HEK293 (cell line): Measurements from ENCODE around the gene UQCR11.

Source experiments
- CTCF ChIA-PET: fragments of 350-600 bp; formaldehyde crosslinking; extraction: SDS; loops from one replicate; lab custom pipeline; 2021; ENCODE audit warnings: antibody characterized with exemption; lab: Yijun Ruan, JAX
- POLR2A ChIA-PET: fragments of 300-600 bp; formaldehyde crosslinking; extraction: SDS; loops from one replicate; lab custom pipeline; 2020; ENCODE audit warnings: antibody characterized with exemption, inconsistent platforms; lab: Yijun Ruan, JAX
- H3K27ac ChIP-seq: fragments of 200-500 bp; sonication (Bioruptor generic); 2 replicates; pipeline ENCODE4 v1.5.1; 2014; ENCODE audit warnings: low read depth, low read length, control low read depth, inconsistent platforms; ENCODE audit errors: extremely low read depth
- H3K36me3 ChIP-seq, 2 experiments: fragments of 200-500 bp in 1 of 2; sonication (Bioruptor generic) in 1 of 2; 1 replicate in 1 of 2; 2 replicates in 1 of 2; pipeline ENCODE4 v1.5.1; 2014 to 2017; ENCODE audit warnings: inconsistent platforms in 2 of 2, low read length in 2 of 2; ENCODE audit not compliant: control insufficient read depth in 2 of 2, insufficient read depth in 1 of 2
- H3K4me1 ChIP-seq: fragments of 200-500 bp; sonication (Bioruptor generic); 2 replicates; pipeline ENCODE4 v1.5.1; 2014; ENCODE audit warnings: mild to moderate bottlenecking, low read length, inconsistent platforms; ENCODE audit not compliant: control insufficient read depth, insufficient read depth
- H3K4me3 ChIP-seq: 2 replicates; pipeline ENCODE4 v1.5.1; 2011; ENCODE audit warnings: low read depth, mild to moderate bottlenecking, control low read depth, low read length, moderate library complexity
- H3K9me3 ChIP-seq: fragments of 200-500 bp; sonication (Bioruptor generic); 2 replicates; pipeline ENCODE4 v1.5.1; 2014; ENCODE audit warnings: low read depth, low read length, inconsistent platforms; ENCODE audit not compliant: control insufficient read depth, insufficient read depth
- GLI4 ChIP-seq: fragments of 450-650 bp; formaldehyde crosslinking; IDR thresholded peaks from 2 replicates; pipeline ENCODE4 v1.5.1; 2016; ENCODE audit warnings: missing biosample characterization, missing genetic modification characterization
- GLIS1 ChIP-seq: fragments of 450-650 bp; formaldehyde crosslinking; IDR thresholded peaks from 2 replicates; pipeline ENCODE4 v1.5.1; 2016; ENCODE audit warnings: missing biosample characterization, missing genetic modification characterization
- KLF1 ChIP-seq: fragments of 450-650 bp; formaldehyde crosslinking; IDR thresholded peaks from 2 replicates; pipeline ENCODE4 v1.5.1; 2016; ENCODE audit warnings: missing biosample characterization, missing genetic modification characterization
- OVOL3 ChIP-seq: fragments of 450-650 bp; formaldehyde crosslinking; IDR thresholded peaks from 2 replicates; pipeline ENCODE4 v1.5.1; 2016; ENCODE audit warnings: missing biosample characterization, missing genetic modification characterization
- ZBTB17 ChIP-seq: fragments of 450-650 bp; formaldehyde crosslinking; IDR thresholded peaks from 2 replicates; pipeline ENCODE4 v1.5.1; 2016; ENCODE audit warnings: missing biosample characterization, missing genetic modification characterization
- ZFHX2 ChIP-seq: fragments of 450-650 bp; formaldehyde crosslinking; conservative IDR thresholded peaks from 2 replicates; pipeline ENCODE4 v1.5.1; 2016; ENCODE audit warnings: missing biosample characterization, missing genetic modification characterization
- ZNF157 ChIP-seq: fragments of 450-650 bp; formaldehyde crosslinking; IDR thresholded peaks from 2 replicates; pipeline ENCODE4 v1.5.1; 2016; ENCODE audit warnings: missing biosample characterization, missing genetic modification characterization
- ZNF223 ChIP-seq: fragments of 450-650 bp; formaldehyde crosslinking; IDR thresholded peaks from 2 replicates; pipeline ENCODE4 v1.5.1; 2016; ENCODE audit warnings: missing biosample characterization, missing genetic modification characterization
- ZNF24 ChIP-seq: fragments of 450-650 bp; formaldehyde crosslinking; IDR thresholded peaks from 2 replicates; pipeline ENCODE4 v1.5.1; 2016; ENCODE audit warnings: missing biosample characterization, missing genetic modification characterization
- ZNF521 ChIP-seq: fragments of 450-650 bp; formaldehyde crosslinking; IDR thresholded peaks from 2 replicates; pipeline ENCODE4 v1.5.1; 2017; ENCODE audit warnings: missing biosample characterization, mild to moderate bottlenecking, missing genetic modification characterization
- ZNF596 ChIP-seq: fragments of 450-650 bp; IDR thresholded peaks from 2 replicates; pipeline ENCODE4 v1.5.0; 2018; ENCODE audit warnings: missing biosample characterization, mild to moderate bottlenecking, missing genetic modification characterization, moderate library complexity
- ZNF677 ChIP-seq: fragments of 450-650 bp; IDR thresholded peaks from 2 replicates; pipeline ENCODE4 v1.5.0; 2018; ENCODE audit warnings: missing biosample characterization, mild to moderate bottlenecking, missing genetic modification characterization, moderate library complexity
- ZNF777 ChIP-seq: fragments of 450-650 bp; formaldehyde crosslinking; IDR thresholded peaks from 2 replicates; pipeline ENCODE4 v1.5.1; 2017; ENCODE audit warnings: missing biosample characterization, missing genetic modification characterization, borderline replicate concordance
- TF ChIP-seq, protein P1 (sequence below): fragments of 450-650 bp; formaldehyde crosslinking; conservative IDR thresholded peaks from 2 replicates; pipeline ENCODE4 v1.5.1; 2016; ENCODE audit warnings: low read depth, missing biosample characterization, missing genetic modification characterization
- TF ChIP-seq, protein P2 (sequence below): fragments of 450-650 bp; IDR thresholded peaks from 2 replicates; pipeline ENCODE4 v1.5.1; 2018; ENCODE audit warnings: missing biosample characterization, missing genetic modification characterization
- TF ChIP-seq, protein P3 (sequence below): fragments of 450-650 bp; formaldehyde crosslinking; optimal IDR thresholded peaks from 2 replicates; pipeline ENCODE3; 2016; ENCODE audit warnings: missing biosample characterization, mild to moderate bottlenecking, missing genetic modification characterization
- TF ChIP-seq, protein P4 (sequence below): fragments of 450-650 bp; formaldehyde crosslinking; IDR thresholded peaks from 2 replicates; pipeline ENCODE4 v1.5.1; 2017; ENCODE audit warnings: missing biosample characterization, missing genetic modification characterization

UQCR11 gene

DNA sequence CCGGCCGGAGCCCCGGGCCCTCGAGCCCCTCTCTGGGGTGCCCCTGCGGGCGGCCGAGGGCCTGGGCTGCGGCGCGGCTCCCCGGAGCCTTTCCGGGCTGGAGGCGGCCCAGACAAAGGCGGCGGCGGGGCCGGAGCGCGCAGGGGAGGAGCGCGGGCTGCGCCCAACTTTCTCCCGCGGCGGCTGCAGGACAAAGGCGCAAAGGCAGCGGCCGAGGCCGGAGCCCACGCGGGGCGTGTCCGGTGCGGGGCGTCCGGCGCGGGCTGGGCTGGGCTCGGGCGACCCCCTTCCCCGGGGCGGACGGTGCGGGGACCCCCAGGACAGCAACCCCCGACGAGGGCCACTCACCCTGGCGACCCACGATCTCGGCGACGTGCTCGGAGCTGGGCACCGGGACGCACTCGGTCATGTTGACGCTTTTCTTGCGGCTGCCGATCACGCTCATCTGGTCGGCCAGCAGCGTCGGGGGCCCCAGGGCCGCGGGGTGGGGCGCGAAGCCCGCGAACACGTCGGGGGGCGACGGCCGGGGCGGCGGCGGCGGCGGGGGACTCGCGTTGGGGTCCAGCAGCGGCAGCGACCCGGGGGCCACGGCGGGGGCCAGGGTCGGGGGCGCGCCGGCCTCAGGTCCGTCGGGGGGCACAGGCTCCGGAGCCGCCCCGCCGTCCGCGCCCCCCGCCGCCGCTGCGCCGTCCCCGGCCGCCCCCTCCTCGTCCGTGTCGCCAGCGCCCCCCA, 38.0 kb downstream of the UQCR11 start (continued):
- TF ChIP-seq ZBTB17 (tag by site-specific recombination) (no peak), ZNF677 (tag by site-specific recombination) (no peak), OVOL3 (tag by site-specific recombination) (no peak), ZFHX2 (tag by site-specific recombination) (no peak), GLI4 (no peak), ZNF596 (tag by site-specific recombination) (no peak)
- TF ChIP-seq, protein P1, sequence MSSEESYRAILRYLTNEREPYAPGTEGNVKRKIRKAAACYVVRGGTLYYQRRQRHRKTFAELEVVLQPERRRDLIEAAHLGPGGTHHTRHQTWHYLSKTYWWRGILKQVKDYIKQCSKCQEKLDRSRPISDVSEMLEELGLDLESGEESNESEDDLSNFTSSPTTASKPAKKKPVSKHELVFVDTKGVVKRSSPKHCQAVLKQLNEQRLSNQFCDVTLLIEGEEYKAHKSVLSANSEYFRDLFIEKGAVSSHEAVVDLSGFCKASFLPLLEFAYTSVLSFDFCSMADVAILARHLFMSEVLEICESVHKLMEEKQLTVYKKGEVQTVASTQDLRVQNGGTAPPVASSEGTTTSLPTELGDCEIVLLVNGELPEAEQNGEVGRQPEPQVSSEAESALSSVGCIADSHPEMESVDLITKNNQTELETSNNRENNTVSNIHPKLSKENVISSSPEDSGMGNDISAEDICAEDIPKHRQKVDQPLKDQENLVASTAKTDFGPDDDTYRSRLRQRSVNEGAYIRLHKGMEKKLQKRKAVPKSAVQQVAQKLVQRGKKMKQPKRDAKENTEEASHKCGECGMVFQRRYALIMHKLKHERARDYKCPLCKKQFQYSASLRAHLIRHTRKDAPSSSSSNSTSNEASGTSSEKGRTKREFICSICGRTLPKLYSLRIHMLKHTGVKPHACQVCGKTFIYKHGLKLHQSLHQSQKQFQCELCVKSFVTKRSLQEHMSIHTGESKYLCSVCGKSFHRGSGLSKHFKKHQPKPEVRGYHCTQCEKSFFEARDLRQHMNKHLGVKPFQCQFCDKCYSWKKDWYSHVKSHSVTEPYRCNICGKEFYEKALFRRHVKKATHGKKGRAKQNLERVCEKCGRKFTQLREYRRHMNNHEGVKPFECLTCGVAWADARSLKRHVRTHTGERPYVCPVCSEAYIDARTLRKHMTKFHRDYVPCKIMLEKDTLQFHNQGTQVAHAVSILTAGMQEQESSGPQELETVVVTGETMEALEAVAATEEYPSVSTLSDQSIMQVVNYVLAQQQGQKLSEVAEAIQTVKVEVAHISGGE (tag by site-specific recombination), result no peak
- TF ChIP-seq, all 188 proteins: peak for 5

DNA sequence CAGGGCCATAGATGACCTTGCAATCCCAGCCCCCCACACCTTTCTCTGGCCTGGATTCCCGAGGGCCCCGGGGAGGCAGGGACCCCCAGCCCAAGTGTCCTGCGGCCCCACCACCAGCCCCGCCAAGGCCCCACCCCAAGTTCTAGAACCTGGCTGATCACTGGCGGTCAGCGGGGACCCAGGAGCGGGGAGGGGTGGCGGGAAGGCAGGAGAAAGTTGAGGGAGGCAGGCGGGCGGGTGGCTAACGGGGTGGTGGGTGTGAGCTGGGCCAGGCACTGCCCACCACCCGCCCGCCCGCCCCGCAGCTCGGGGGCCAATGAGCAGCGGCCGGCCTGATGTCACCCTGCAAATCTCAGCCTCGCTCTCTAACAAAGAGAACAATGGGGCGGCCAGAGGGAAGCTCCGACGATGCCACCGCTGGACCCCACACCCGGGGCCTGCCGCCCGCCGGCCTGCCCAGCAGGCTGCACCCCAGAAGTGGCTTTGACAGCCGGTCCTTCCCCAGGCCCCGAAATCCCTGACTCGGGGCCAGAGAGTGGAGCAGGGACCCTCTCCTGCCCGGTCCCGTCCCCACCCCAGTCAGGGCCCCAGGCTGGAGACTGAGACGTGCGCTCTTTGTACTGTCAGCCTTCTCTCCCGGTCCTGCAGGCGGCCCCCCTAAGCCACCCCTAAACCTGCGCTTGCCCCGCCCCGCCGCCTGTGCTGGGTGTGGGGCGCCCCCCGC, 38.7 kb downstream of the UQCR11 start:
- POLR2A ChIA-PET, result interaction anchor here (0.6 kb wide), 1 partner anchor 20 kb away, joined by 7 read pairs; no protein-coding TSS in a partner anchor
- Histone ChIP-seq H3K27ac (no peak overlapping the region), H3K4me3 (peak overlapping the region; percentile 56), H3K4me1 (no peaks in the 10 kb centered on the region), H3K36me3 (peaks cover 4 to 11% of the 10 kb centered on the region in 2 experiments; a peak in 2 of 3 replicates), H3K9me3 (no peaks in the 10 kb centered on the region)
- TF ChIP-seq, protein P2, sequence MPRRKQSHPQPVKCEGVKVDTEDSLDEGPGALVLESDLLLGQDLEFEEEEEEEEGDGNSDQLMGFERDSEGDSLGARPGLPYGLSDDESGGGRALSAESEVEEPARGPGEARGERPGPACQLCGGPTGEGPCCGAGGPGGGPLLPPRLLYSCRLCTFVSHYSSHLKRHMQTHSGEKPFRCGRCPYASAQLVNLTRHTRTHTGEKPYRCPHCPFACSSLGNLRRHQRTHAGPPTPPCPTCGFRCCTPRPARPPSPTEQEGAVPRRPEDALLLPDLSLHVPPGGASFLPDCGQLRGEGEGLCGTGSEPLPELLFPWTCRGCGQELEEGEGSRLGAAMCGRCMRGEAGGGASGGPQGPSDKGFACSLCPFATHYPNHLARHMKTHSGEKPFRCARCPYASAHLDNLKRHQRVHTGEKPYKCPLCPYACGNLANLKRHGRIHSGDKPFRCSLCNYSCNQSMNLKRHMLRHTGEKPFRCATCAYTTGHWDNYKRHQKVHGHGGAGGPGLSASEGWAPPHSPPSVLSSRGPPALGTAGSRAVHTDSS (tag by site-specific recombination), result no peak
- TF ChIP-seq KLF1 (tag by site-specific recombination) (peak; percentile 47), ZFHX2 (tag by site-specific recombination) (peak; percentile 42)
- TF ChIP-seq, protein P3, sequence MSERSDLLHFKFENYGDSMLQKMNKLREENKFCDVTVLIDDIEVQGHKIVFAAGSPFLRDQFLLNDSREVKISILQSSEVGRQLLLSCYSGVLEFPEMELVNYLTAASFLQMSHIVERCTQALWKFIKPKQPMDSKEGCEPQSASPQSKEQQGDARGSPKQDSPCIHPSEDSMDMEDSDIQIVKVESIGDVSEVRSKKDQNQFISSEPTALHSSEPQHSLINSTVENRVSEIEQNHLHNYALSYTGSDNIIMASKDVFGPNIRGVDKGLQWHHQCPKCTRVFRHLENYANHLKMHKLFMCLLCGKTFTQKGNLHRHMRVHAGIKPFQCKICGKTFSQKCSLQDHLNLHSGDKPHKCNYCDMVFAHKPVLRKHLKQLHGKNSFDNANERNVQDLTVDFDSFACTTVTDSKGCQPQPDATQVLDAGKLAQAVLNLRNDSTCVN (tag by site-specific recombination), result peak; percentile 7
- TF ChIP-seq, protein P4, sequence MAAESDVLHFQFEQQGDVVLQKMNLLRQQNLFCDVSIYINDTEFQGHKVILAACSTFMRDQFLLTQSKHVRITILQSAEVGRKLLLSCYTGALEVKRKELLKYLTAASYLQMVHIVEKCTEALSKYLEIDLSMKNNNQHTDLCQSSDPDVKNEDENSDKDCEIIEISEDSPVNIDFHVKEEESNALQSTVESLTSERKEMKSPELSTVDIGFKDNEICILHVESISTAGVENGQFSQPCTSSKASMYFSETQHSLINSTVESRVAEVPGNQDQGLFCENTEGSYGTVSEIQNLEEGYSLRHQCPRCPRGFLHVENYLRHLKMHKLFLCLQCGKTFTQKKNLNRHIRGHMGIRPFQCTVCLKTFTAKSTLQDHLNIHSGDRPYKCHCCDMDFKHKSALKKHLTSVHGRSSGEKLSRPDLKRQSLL, result no peak
- CTCF ChIA-PET, result interaction anchor here (0.7 kb wide), 1 partner anchor 19 kb away, joined by 3 read pairs; no protein-coding TSS in a partner anchor

DNA sequence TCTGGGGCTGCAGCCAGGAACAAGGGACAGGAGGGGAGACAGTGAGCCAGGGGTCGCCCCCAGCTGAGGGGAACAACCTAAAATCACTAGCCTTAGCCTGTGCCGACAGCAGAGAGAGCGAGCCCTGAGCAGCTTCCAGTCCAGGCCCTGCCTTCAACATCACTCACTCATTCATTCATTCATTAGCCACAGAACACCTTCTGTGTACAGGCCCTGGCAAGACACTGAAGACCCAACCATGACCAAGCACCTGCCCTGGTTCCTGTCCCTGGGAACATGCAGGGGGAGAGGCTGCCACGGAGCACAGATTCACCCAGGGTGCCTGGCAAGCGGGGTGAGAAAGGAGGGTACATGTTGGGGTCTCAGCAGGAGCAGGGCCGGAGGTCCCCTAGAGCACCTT, 42.0 kb downstream of the UQCR11 start:
- Histone ChIP-seq H3K4me3 (no peak overlapping the region), H3K36me3 (peaks cover 4 to 16% of the 10 kb centered on the region in 2 experiments; a peak in 2 of 3 replicates), H3K4me1 (no peaks in the 10 kb centered on the region), H3K27ac (no peak overlapping the region), H3K9me3 (no peaks in the 10 kb centered on the region)
- CTCF ChIA-PET, result interaction anchor here (0.7 kb wide), 1 partner anchor 16 kb away, joined by 4 read pairs; no protein-coding TSS in a partner anchor
- TF ChIP-seq ZNF157 (tag by site-specific recombination), result peak; percentile 99
- TF ChIP-seq ZNF24, result peak; percentile 73; the same call in 1 of the 2 replicates
- TF ChIP-seq ZNF223 (tag by site-specific recombination), result no peak
- TF ChIP-seq ZNF777 (tag by site-specific recombination), result no peak
- no peak for TF ChIP-seq ZNF521 (tag by site-specific recombination)
- TF ChIP-seq GLIS1 (tag by site-specific recombination), result peak; percentile 17; the same call in 1 of the 2 replicates
- no peak for TF ChIP-seq ZNF596 (tag by site-specific recombination)
- POLR2A ChIA-PET, result interaction anchor here (1.5 kb wide), 1 partner anchor 27 kb away, joined by 3 read pairs; no protein-coding TSS in a partner anchor
